Measurements from ENCODE around the gene CFAP45. TPM values are rescaled to one million over a fixed set of nuclear protein-coding genes. Genes with fewer than 3 reads are reported as not detected.

CFAP45 gene
- total RNA-seq, 1 donor from 2014 or later: 0.74 TPM

DNA sequence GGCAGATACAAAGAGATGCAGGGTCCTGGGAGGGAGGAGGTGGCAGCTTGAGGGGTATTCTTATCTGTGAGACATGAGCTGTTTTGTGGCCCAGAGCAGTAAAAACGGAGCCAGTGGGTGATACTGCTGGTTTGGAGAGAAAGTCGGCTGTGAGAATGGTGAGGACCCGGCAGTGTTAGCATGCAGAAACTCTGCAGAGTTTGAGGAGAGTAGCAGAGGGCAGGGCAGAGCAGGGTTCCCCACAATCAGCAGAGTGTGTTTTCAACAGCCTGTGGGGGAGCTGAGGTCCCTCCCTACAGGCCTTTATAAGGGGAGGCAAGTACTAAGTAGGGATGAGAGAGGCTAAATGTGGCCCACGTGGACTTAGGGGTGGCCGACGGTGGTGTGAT is 72.9 kb downstream of the CFAP45 start:
- TF ChIP-seq, protein P1, sequence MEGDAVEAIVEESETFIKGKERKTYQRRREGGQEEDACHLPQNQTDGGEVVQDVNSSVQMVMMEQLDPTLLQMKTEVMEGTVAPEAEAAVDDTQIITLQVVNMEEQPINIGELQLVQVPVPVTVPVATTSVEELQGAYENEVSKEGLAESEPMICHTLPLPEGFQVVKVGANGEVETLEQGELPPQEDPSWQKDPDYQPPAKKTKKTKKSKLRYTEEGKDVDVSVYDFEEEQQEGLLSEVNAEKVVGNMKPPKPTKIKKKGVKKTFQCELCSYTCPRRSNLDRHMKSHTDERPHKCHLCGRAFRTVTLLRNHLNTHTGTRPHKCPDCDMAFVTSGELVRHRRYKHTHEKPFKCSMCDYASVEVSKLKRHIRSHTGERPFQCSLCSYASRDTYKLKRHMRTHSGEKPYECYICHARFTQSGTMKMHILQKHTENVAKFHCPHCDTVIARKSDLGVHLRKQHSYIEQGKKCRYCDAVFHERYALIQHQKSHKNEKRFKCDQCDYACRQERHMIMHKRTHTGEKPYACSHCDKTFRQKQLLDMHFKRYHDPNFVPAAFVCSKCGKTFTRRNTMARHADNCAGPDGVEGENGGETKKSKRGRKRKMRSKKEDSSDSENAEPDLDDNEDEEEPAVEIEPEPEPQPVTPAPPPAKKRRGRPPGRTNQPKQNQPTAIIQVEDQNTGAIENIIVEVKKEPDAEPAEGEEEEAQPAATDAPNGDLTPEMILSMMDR (IDR thresholded peaks at IDR 0.05; ENCODE audit: unreplicated experiment): no peak
- Mint-ChIP-seq H3K27me3 (peaks cover 86% of the 10 kb centered on the region), H3K4me1 (ENCODE audit: low read depth) (peaks cover 13% of the 10 kb centered on the region), H3K4me3 (ENCODE audit: low read depth) (no peak overlapping the region), H3K27ac (no peak overlapping the region), H3K9me3 (ENCODE audit: low read depth) (no peaks in the 10 kb centered on the region), H3K36me3 (ENCODE audit: insufficient read depth) (no peaks in the 10 kb centered on the region)
- no peak for DNase-seq (ENCODE audit: low spot score, unreplicated experiment)

DNA sequence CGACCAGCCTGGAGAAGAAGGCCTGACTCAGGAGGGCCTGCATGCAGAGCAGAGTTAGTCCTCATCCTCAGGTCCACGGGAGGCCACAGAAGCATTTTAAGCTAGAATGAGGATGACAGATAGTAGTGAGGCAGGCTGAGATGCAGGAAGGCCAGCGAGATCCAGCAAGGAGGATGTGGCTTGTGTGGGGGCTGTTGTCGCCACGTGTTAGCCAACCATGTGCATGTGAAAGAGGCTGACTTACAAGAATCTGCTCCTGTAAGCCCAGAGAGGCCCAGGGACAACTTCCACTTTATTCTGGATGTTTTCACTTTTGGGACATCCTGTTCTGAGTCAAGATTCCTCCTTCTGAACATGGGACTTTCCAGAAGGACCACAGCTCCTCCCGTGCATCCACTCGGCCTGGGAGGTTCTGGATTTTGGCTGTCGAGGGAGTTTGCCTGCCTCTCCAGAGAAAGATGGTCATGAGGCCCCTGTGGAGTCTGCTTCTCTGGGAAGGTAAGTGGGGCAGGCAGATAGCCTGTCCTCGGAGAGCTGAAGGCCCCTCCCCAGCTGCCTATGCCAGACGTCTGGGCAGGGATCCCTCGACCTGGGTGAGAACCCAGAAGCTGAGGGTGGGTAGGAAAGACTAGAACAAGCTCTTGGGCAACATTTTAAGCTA is 73.4 kb downstream of the CFAP45 start, which contains the start of gene SLAMF8:
TSS of gene SLAMF8 (plus strand) at position 433 of the 661 bp plus-strand sequence. CDS start at position 459, 26 bp downstream.
- DNase-seq (ENCODE audit: low spot score, unreplicated experiment): no peak
- no peaks in the 10 kb centered on the region for H3K36me3 Mint-ChIP-seq (ENCODE audit: insufficient read depth)
- H3K4me1 Mint-ChIP-seq (ENCODE audit: low read depth): peaks cover 9% of the 10 kb centered on the region
- H3K27ac Mint-ChIP-seq: peak within 1 kb of the TSS; percentile 56
- TF ChIP-seq, protein P1 (IDR thresholded peaks at IDR 0.05; ENCODE audit: unreplicated experiment): no peak
- H3K27me3 Mint-ChIP-seq: peaks cover 88% of the 10 kb centered on the region
- no peaks in the 10 kb centered on the region for H3K9me3 Mint-ChIP-seq (ENCODE audit: low read depth)
- H3K4me3 Mint-ChIP-seq (ENCODE audit: low read depth): no peak within 1 kb of the TSS

DNA sequence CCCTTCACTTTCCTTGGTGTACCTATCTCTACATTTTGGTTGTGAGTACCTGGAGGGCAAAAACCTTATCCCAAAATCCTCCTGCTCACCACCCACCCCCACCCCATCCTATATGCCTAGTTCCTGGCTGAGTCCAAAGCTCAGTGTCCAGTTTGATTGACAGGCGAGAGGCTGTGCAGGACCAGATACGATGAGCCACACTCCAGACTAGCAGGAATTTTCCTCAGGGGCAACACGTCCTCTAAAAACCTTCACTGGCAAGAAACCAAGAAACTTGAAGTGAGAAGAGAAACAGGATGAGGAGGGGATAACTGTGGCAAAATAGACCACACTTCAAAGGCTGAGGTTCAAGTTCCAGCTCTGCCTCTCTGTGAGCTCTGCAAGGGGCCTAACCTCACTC is 74.4 kb downstream of the CFAP45 start:
- no peak for DNase-seq (ENCODE audit: low spot score, unreplicated experiment)
- Mint-ChIP-seq H3K9me3 (ENCODE audit: low read depth) (no peaks in the 10 kb centered on the region), H3K27ac (no peak overlapping the region), H3K4me3 (ENCODE audit: low read depth) (no peak overlapping the region), H3K36me3 (ENCODE audit: insufficient read depth) (no peaks in the 10 kb centered on the region), H3K27me3 (peaks cover 95% of the 10 kb centered on the region), H3K4me1 (ENCODE audit: low read depth) (peaks cover 5% of the 10 kb centered on the region)
- TF ChIP-seq, protein P1 (IDR thresholded peaks at IDR 0.05; ENCODE audit: unreplicated experiment): no peak

DNA sequence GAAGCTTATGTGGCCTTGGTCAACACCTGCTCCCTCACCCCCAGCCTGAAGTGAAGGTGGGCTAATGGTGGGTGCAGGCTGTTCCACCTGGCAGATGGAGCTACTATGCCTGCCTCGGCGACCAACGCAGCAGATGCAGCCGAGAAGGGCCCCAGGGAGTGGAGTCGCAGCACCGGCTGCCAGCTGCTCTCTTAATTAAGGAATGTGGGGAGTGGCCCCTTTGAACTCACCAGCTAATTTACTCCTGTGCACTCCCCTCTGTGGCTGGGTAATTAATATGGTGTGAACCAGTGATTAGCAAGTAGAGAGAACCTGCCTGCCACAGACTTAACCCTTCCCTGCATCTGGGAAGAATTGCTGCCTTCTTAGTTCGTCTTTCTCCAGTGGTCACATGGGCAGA is 76.6 kb downstream of the CFAP45 start:
- Mint-ChIP-seq H3K36me3 (ENCODE audit: insufficient read depth) (no peaks in the 10 kb centered on the region), H3K4me1 (ENCODE audit: low read depth) (peaks cover 6% of the 10 kb centered on the region), H3K4me3 (ENCODE audit: low read depth) (no peak overlapping the region), H3K27ac (no peak overlapping the region), H3K27me3 (peaks cover 87% of the 10 kb centered on the region), H3K9me3 (ENCODE audit: low read depth) (no peaks in the 10 kb centered on the region)
- TF ChIP-seq, protein P1 (IDR thresholded peaks at IDR 0.05; ENCODE audit: unreplicated experiment): no peak
- DNase-seq (ENCODE audit: low spot score, unreplicated experiment): no peak

Small RNAs within 50 kb of the gene (microRNA-seq; reads per million reads assigned to microRNA genes)
- gene MIR4259 (ENCODE audit: borderline number of aligned reads, unreplicated experiment): not detected

Other genes with a start within 250 kb of the CFAP45 start
- gene CRP, start 185.6 kb downstream of the CFAP45 start, total RNA-seq: not detected in 2 replicates
- gene DUSP23, start 119.2 kb downstream of the CFAP45 start, total RNA-seq: 16.9 and 17.2 TPM in 2 replicates
- gene FCRL6, start 97.8 kb downstream of the CFAP45 start, total RNA-seq: not detected in 2 replicates
- not detected in 2 replicates for gene SLAMF8, start 73.3 kb downstream of the CFAP45 start, total RNA-seq
- 0.20 TPM in 1 of 2 replicates, not detected in the other for gene VSIG8, start 37.5 kb downstream of the CFAP45 start, total RNA-seq
- gene TAGLN2, start 25.3 kb upstream of the CFAP45 start, total RNA-seq: 153 and 159 TPM in 2 replicates
- 68.2 and 68.6 TPM in 2 replicates for gene IGSF9, start 45.4 kb upstream of the CFAP45 start, total RNA-seq
- gene SLAMF9, start 54.1 kb upstream of the CFAP45 start, total RNA-seq: not detected in 2 replicates
- gene PIGM, start 131.8 kb upstream of the CFAP45 start, total RNA-seq: 11.4 and 12.2 TPM in 2 replicates
- gene KCNJ10, start 170.0 kb upstream of the CFAP45 start, total RNA-seq: 0.09 and 0.12 TPM in 2 replicates
- gene KCNJ9, start 181.4 kb upstream of the CFAP45 start, total RNA-seq: not detected in 2 replicates
- 39.4 and 40.0 TPM in 2 replicates for gene IGSF8, start 198.5 kb upstream of the CFAP45 start, total RNA-seq
- 0.11 TPM in 1 of 2 replicates, not detected in the other for gene ATP1A2, start 215.6 kb upstream of the CFAP45 start, total RNA-seq